GM19395 (cell line): ENCODE results near the gene PCDH15.
"Not testable (repeated sequence)": the region's sequence is repeated elsewhere in the genome, so short reads cannot be mapped to it uniquely, and the experiment has no call there.

Experiments
- ATAC-seq: cut with Tn5 transposase; IDR thresholded peaks from one replicate; pipeline ENCODE4 v1.9.1; 2021; ENCODE audit warnings: mild to moderate bottlenecking, moderate library complexity; ENCODE audit not compliant: unreplicated experiment

Gene PCDH15

DNA sequence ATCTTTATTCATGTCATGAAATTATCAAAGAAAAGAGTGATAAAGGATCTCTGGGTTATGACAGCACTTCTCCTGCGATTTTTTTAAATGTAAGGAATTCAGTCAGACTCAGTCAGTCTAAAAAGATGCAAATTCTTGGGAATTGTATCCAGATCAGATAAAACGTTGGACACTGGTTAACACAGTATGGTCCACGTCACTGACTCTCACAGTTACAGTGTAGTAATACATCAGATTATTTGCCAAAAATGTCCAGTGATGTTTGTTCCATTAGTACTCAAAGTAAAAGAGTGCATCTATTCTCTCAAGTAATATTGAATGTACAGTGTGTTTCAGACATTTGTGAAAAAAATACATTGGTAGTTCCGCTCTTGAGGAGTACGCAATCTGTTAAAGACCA is 224.5 kb downstream of the PCDH15 start:
- ATAC-seq, result no peak

- no peak for ATAC-seq
Observed at GRCh38 chr10:54559498-54559897, 241.5 kb downstream of the PCDH15 start.

GRCh38 chr10:54554028-54554427 is 247.0 kb downstream of the PCDH15 start:
- no peak for ATAC-seq

DNA sequence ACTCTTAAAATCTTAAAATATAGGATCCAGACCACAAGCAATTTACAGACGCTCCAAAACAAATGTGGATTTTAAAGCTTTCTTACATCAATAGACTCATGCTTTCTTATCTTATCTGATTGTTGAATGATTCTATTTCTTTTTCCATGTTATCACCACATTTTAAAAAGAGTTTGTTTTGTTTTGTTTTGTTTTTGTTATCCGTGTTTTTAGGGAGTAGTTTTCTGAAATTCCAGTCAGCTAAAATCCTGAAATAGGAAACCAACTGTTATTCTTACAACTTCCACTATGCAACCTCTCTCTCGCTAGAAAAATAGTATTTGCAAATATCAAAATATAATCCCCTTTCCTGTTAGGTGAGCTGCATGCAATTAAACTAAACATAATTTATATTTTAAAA is 251.0 kb downstream of the PCDH15 start:
- ATAC-seq, result no peak

DNA sequence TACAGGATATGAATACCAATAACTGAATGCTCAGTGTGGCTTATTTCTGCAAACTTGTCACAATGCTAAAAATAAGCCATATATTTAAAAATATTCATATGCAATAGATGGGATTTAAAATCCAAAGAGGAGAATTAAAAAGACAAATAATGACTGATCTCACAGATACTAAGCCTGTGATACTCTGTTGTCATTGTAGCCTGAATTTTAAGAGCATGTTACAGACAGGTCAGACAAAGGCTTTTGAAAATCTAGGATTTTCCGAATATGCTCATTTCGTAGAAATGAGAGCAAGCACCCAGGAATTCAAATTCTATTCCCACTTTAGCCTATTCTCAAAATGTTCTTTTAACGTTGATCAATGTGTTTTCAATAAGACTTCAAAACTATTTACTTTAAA is 269.7 kb downstream of the PCDH15 start:
- ATAC-seq, result no peak

DNA sequence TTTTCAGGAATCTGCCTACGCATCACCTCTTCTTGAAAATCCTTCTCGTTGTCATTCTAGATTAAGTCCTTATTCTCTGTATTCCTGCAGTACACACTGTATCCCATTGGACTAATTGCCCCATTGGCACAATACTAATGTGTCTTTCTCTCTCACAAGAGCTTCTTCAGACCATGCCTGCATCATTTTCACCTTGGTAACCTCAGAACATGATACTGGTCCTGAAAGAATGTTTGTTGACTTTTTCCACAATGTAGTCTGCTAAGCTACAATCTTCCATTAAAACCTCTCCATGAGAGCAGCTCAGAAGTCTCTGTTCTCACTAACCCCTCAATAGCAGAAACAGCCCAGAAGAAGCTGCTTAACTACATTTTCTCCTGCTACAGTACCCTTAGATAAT is 270.7 kb downstream of the PCDH15 start:
- no peak for ATAC-seq

- no peak for ATAC-seq
Observed at GRCh38 chr10:54525816-54526215, 275.2 kb downstream of the PCDH15 start.

GRCh38 chr10:54515244-54515643 is 285.8 kb downstream of the PCDH15 start:
- ATAC-seq, result not testable (repeated sequence)

DNA sequence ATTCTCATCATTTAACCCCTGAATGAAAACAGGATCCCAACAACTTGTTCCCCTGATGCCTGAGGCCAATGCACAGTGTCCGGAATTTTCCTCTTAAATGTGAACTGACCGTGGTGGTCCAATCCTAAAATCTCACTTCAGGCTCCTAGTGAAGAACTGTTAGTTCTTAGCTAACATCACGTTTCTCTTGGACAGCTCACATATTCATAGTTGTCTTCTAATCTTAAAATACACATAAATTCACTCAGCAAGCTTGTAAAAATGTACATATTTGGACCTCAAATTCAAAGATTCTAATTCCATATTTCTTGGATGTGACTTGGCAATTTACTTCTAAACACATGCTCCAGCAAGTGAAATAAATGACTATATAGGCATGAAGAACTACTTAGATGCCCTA is 297.2 kb downstream of the PCDH15 start:
- no peak for ATAC-seq

DNA sequence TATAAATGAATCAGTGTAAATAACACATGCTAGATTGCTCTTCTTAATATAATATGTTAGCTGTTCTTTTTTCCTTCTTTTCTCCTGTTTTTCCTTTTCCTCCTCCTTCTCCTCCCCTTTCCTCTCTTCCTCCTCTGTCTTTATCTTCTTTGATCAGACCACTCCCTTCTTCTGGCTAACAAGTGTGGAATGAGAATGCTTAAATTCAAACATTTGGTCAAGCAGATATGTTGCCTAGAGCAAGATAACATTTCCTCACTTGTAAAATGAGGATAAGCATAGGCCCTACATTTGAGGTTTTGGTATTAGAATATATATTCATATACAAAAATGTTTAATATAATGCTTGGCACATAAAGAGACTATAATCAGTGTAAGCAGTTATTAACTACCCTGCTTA is 299.1 kb downstream of the PCDH15 start:
- ATAC-seq, result no peak

DNA sequence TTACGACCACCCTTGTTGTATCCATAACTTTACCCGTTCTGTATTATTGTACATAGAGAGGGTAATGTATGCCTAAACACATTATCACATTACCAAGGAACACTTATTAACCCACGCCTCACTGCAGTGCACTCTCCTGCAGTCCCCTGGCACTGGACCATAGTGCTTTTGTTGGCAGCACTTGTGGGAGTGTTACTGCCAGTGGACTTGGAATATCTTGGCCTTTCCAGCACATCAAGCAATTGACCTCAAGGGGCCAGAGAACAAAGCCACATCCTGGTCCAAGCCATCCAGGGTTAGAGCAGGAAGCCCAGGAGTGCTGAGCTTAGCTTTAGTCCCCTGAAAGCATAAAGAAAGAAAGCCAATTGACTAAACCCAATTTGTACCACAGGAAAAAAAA is 304.2 kb downstream of the PCDH15 start:
- ATAC-seq, result no peak

DNA sequence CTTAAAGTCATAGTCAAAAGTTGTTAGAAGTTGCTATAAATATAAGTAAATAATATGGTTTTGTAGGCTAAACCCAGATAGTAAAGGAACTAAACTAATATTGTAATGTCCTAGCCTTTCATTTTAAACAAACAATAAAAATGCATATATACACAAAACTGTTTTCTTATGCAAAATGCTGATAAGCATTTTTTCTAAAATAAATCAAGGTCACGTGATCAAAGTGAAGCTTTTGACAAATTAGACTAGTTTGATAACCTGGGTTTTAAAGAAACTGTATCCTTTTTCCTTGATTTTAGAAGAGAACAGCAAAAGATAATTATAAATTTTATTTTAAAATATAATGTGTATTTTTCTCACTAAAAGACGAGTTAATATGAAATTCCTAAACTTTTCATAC is 313.3 kb downstream of the PCDH15 start:
- no peak for ATAC-seq

DNA sequence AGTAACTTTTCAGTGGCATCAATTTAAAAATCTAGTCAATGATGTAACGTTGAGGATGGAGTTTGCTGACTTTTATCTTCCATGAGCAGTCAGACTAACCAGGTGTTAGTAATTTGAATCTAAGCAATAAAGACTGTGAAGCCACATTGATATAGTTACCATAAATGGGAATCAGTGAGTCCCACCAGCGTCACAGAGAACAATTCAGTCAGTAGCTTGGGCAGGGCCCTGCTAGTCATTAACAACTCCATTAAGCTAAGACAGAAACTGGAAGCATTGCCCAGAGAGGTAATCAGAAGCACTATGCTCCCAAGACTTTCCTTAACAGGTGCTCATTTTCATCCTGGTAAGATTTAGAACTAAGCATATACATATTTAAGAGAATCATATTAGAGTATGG is 315.1 kb downstream of the PCDH15 start:
- ATAC-seq, result no peak

DNA sequence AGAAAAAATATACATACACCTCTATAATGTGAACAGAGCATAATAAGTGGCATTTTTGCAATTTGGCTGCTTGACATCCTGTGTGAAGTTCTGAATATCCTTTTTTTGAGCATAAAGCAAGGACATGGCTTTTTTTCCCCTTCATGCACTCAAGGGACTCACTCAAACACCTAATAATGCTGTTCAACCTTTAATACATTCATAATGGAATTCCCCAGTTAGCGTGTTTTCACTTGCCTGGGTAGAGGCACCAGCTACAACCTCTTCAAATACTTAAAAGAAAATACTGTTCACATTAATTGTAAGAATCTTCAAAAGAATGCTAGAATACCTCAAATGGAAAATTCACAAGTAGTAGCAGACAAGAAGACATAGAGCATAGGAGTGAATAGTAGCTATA is 316.8 kb downstream of the PCDH15 start:
- no peak for ATAC-seq

DNA sequence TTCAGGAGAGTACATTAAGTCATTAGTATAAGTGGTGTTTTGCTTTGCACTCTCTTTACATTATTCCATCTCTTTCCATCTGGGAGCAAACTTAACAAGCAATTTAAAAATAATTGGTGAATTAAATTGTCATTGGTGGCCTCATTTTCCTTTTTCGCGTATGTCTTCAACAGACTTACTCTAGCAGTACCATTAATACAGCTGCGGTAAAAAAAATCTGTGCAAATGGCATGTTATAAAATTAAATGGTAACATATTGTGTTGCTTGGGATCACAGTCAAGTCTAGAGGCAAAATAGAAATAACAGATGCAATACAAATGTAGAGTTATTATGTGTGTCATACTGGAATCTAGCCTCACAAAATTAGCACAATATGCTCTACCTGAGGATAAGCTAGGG is 322.4 kb downstream of the PCDH15 start:
- no peak for ATAC-seq

DNA sequence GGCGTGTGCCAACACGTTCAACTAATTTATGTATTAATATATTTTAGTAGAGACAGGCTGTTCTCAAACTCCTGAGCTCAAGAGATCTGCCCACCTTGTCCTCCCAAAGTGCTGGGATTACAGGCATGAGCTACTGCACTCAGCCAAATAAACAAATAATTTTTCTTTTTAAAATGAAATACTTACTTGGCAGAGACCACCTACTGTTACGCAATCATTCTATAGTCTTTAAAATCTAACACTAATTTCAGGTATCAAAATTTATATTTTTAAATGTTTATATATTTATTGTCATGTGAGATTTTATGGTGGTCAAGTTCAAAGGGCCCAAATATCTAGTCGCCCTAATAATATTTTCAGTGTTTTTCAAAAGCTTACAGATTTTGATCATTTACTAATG is 323.3 kb downstream of the PCDH15 start:
- no peak for ATAC-seq

GRCh38 chr10:54470324-54470631 is 330.8 kb downstream of the PCDH15 start:
- no peak for ATAC-seq

- no peak for ATAC-seq
Observed at GRCh38 chr10:54469587-54470323, 331.3 kb downstream of the PCDH15 start.

- ATAC-seq, result no peak
Observed at GRCh38 chr10:54454271-54454670, 346.8 kb downstream of the PCDH15 start.

- ATAC-seq, result no peak
Observed at GRCh38 chr10:54449056-54449455, 352.0 kb downstream of the PCDH15 start.

DNA sequence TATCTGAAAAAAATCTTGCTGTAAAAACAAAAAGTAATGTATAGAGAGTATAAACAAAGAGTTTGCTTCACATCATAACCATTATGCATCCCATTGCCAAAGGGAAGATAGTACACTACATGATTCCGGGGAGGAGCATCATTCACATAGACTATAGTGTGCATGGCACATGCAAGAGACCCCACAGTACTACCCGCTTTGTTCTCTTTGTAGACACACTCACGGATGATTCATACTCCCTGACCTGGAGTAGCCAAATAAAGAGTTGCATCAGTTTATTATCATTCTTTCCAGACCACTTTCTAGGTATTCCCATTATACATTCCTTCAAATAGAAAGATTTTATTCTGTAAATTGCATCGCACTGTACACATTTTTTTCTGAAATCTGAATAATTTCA is 356.9 kb downstream of the PCDH15 start:
- ATAC-seq, result no peak

DNA sequence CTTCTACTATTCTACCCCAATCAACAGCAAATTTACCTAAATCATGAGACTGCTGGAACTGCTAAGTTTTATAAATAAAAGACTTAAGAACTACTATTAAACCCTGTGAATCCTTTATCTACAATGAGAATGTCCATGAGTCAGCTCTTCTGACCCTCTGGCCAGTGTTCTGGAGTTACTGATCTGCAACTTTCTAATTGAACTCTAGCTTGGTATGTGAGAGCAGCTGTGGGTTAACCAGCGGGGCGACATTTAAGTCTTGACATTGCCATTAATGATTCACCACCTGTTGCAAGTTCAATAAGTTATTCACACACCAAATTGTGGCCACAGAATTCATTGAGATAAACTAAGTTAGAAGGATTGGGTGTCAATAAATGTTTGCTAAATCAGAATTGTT is 359.8 kb downstream of the PCDH15 start:
- no peak for ATAC-seq

DNA sequence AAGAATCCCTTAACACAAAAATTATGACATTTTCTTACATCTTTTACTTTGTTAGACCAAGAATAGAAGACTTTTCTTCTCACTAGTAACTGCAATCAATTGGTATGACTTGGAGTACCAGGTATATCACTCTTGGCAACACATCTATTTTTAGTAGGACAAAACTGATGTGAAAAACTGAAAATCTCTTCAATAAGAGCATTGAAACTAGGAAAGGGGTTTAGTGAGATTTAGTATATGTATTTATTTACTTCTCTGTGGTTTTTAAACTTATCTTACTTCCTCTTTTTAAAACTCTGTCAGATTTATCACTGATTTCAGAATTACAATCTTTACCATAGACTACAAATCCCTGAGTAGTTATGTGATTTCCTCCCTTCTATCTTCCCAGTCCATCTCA is 366.2 kb downstream of the PCDH15 start:
- peak; percentile 84 for ATAC-seq
